Measurements from ENCODE around the gene MRPL53. TPM values are rescaled to one million over a fixed set of nuclear protein-coding genes. Genes with fewer than 3 reads are reported as not detected.

The MRPL53 gene
- total RNA-seq, 4 donors from 2014 or later: 15.4 to 40.4 (median 38.8) TPM

DNA sequence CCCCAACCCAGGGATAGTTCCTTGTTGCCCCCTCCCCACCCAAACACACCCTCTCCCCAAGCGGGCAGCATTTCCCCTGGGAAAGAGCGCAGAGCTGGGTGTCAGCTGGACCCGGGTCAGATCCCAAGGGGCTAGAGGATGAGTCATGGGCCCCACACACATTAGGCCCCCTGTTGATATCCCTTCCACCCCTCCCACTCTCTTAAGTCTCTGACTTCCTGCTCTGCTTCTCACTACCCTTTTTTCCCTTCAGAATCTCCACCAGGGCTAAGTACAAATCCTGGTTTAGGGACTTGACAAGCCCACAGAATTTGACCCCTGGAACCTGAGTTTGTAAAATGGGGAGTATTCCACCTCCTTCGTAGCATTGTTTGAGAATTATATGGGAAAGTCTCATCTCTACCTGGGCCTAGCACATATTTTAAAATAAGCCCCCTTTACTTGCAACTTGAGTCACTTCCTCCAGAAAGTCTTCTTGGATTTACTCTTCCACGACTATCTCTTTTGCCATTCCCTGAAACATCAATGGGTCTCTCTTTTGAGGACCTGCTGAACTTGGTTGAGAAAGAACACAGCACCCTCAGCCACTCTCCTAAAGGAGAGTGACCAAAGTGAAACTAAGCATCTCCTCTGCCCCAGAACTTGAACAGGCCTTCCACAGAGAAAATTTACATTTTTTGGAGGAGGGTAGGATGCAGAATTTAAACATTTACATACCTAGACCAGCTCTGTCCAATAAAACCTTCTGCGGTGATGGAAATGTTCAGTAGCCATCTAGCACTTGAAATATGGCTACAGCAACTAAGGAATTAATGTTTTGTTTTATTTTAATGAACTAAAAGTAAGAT lies 35.4 kb downstream of the MRPL53 start:
- peaks cover 26 to 60% (median 52%) of the 10 kb centered on the region in 4 donors for H3K4me1 ChIP-seq
- 64% methylated on average over 6 of the region's 6 CpGs for WGBS
- TF ChIP-seq POLR2AphosphoS5 (IDR thresholded peaks at IDR 0.05) (no peak), POLR2A (IDR thresholded peaks at IDR 0.05; ENCODE audit: low read depth) (no peak), EP300 (IDR thresholded peaks at IDR 0.05) (no peak), CTCF (IDR thresholded peaks at IDR 0.05) (no peak)
- intact Hi-C loops (cut with DNase I): no loop called here
- H3K36me3 ChIP-seq: peaks cover under 1 to 10% (median 7%) of the 10 kb centered on the region in 4 donors
- no peaks in the 10 kb centered on the region for H3K9me3 ChIP-seq
- H3K4me3 ChIP-seq: peak overlapping the region in 3 of 4 donors; percentile 10 to 18 (median 15)
- H3K27me3 ChIP-seq: peaks cover 0 to 11% (median 5%) of the 10 kb centered on the region in 4 donors
- peak overlapping the region in 2 of 4 donors; percentile 44 to 46 for H3K27ac ChIP-seq (replicated peaks in 1 of 4)
- DNase-seq (ENCODE audit: extremely low spot score): no peak

GRCh38 chr2:74436111-74436805 lies 36.2 kb downstream of the MRPL53 start:
- intact Hi-C loops (cut with DNase I): no loop called here
- Histone ChIP-seq H3K4me1 (peaks cover 20 to 51% (median 44%) of the 10 kb centered on the region in 4 donors), H3K27me3 (peaks cover 0 to 3% (median 1%) of the 10 kb centered on the region in 4 donors), H3K27ac (replicated peaks in 1 of 4) (peak overlapping the region in 2 of 4 donors; percentile 44 to 46), H3K9me3 (no peaks in the 10 kb centered on the region), H3K4me3 (peak overlapping the region; percentile 10 to 19 (median 16)), H3K36me3 (peaks cover 8 to 18% (median 15%) of the 10 kb centered on the region in 4 donors)
- 77% methylated on average over 24 of the region's 43 CpGs for WGBS
- DNase-seq (ENCODE audit: extremely low spot score): no peak
- no peak for TF ChIP-seq EP300 (IDR thresholded peaks at IDR 0.05)
- no peak for TF ChIP-seq CTCF (IDR thresholded peaks at IDR 0.05)
- no peak for TF ChIP-seq POLR2AphosphoS5 (IDR thresholded peaks at IDR 0.05)
- no peak for TF ChIP-seq POLR2A (IDR thresholded peaks at IDR 0.05; ENCODE audit: low read depth)

DNA sequence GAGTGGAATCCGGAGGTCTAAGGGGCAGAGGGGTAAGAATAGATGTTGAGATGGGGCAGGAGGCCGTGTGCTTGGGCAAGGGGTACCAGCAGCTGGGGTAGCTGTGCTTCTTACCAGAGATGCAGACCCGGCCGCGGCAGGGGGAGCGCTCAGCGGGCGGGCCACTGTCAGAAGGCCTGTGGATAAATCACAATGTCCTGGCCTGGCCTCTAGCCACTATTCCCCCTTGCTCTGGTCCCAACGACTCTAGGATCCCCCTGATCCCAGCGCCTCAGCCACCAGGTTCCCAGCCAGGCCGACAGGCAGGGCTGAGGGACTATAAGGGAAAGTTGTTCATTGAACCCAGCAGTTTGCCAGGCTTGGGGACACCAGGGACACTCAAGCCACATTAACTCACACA lies 42.0 kb downstream of the MRPL53 start:
- TF ChIP-seq POLR2A (IDR thresholded peaks at IDR 0.05; ENCODE audit: low read depth) (no peak), EP300 (IDR thresholded peaks at IDR 0.05) (no peak), POLR2AphosphoS5 (IDR thresholded peaks at IDR 0.05) (no peak), CTCF (IDR thresholded peaks at IDR 0.05) (no peak)
- WGBS: 92% methylated on average over 7 of the region's 11 CpGs
- Histone ChIP-seq H3K27ac (replicated peaks in 1 of 4) (no peak overlapping the region), H3K9me3 (no peaks in the 10 kb centered on the region), H3K27me3 (no peaks in the 10 kb centered on the region), H3K4me1 (no peaks in the 10 kb centered on the region), H3K4me3 (no peak overlapping the region), H3K36me3 (peaks cover 27 to 73% (median 69%) of the 10 kb centered on the region in 4 donors)
- intact Hi-C loops (cut with DNase I): no loop called here
- no peak for DNase-seq (ENCODE audit: extremely low spot score)

DNA sequence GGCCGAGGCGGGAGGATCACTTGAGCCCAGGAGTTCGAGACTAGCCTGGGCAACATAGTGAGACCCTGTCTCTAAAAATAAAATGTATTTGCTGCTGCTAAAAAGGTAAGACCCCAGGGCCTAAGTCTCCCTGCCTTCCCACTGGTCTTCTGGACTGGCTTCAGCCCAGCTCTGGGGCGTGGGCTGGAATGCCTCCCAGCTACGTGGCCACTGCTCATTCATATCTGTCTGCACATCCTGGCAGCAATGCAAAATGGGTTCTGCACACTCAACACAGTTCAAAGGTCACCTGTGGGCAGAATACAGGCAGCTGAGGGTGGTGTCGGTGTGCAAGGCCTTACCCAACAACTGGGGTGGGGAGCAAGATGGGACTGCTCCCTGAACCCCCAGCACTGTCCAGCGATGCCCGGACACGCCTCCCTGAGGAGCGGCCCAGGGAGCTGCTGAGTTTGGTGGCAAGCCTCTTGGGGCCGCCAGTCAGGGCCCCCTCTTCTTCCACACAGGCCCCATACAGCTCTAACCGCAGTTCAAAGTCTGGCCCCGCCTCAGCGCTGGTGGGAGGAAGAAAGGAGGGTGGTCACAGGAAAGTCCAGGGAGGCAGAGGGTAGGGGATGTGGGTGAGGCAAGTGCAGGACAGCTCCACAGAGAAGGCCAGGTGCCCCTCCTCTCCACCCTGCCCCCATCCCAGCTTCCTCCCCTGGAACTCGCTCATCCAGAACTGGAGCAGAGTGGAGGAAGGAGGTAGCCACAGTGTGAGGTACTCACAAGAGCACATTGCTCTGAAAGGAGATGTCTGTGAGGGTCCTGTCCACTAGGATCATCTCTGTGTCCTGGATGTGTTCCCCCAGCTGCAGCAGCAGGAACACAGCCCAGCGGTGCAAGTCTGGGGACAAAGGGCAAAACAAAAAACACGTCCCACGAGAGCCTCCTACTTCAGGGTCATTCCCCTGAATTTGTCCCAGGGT lies 42.7 kb downstream of the MRPL53 start:
- no peaks in the 10 kb centered on the region for H3K9me3 ChIP-seq
- no peaks in the 10 kb centered on the region for H3K4me1 ChIP-seq
- TF ChIP-seq CTCF (IDR thresholded peaks at IDR 0.05) (no peak), EP300 (IDR thresholded peaks at IDR 0.05) (no peak), POLR2A (IDR thresholded peaks at IDR 0.05; ENCODE audit: low read depth) (no peak), POLR2AphosphoS5 (IDR thresholded peaks at IDR 0.05) (no peak)
- intact Hi-C loops (cut with DNase I): no loop called here
- DNase-seq (ENCODE audit: extremely low spot score): no peak
- WGBS: 87% methylated on average over 16 of the region's 18 CpGs
- no peak overlapping the region for H3K4me3 ChIP-seq
- H3K27me3 ChIP-seq: no peaks in the 10 kb centered on the region
- H3K27ac ChIP-seq (replicated peaks in 1 of 4): no peak overlapping the region
- peaks cover 27 to 79% (median 75%) of the 10 kb centered on the region in 4 donors for H3K36me3 ChIP-seq

All from esophagus muscularis mucosa (tissue), 4 donors.